ENCODE measurements around the gene AP2B1. TPM values are rescaled to one million over a fixed set of nuclear protein-coding genes. Genes with fewer than 3 reads are reported as not detected.

Gene AP2B1
- total RNA-seq, 1 donor from 2014 or later: 137 TPM

GRCh38 chr17:35716173-35716572 lies 129.1 kb downstream of the AP2B1 start:
- intact Hi-C loops (cut with DNase I): no loop called here
- no peak for DNase-seq (ENCODE audit: low spot score)

- intact Hi-C loops (cut with DNase I): no loop called here
These were observed 129.9 kb downstream of the AP2B1 start for GRCh38 chr17:35716897-35717465.

GRCh38 chr17:35717475-35717874 lies 130.4 kb downstream of the AP2B1 start:
- intact Hi-C loops (cut with DNase I): no loop called here
- DNase-seq (ENCODE audit: low spot score): no peak

More at GRCh38 chr17:35716897-35717465, 129.9 kb downstream of the AP2B1 start:
- DNase-seq (ENCODE audit: low spot score): no peak

GRCh38 chr17:35723735-35724134 lies 136.6 kb downstream of the AP2B1 start:
- intact Hi-C loops (cut with DNase I): no loop called here
- no peak for DNase-seq (ENCODE audit: low spot score)

- intact Hi-C loops (cut with DNase I): no loop called here
- DNase-seq (ENCODE audit: low spot score): no peak
These were observed 137.9 kb downstream of the AP2B1 start for GRCh38 chr17:35725058-35725457.

GRCh38 chr17:35725802-35726126 lies 138.6 kb downstream of the AP2B1 start:
- DNase-seq (ENCODE audit: low spot score): no peak
- intact Hi-C loops (cut with DNase I): no loop called here

- intact Hi-C loops (cut with DNase I): no loop called here
- no peak for DNase-seq (ENCODE audit: low spot score)
These were observed 139.2 kb downstream of the AP2B1 start for GRCh38 chr17:35726127-35726952.

- intact Hi-C loops (cut with DNase I): no loop called here
- DNase-seq (ENCODE audit: low spot score): no peak
These were observed 139.9 kb downstream of the AP2B1 start for GRCh38 chr17:35726953-35727460.

- no peak for DNase-seq (ENCODE audit: low spot score)
- intact Hi-C loops (cut with DNase I): no loop called here
These were observed 140.5 kb downstream of the AP2B1 start for GRCh38 chr17:35727635-35728034.

GRCh38 chr17:35728551-35728950 lies 141.4 kb downstream of the AP2B1 start:
- DNase-seq (ENCODE audit: low spot score): no peak
- intact Hi-C loops (cut with DNase I): no loop called here

GRCh38 chr17:35729405-35729833 lies 142.3 kb downstream of the AP2B1 start:
- DNase-seq (ENCODE audit: low spot score): no peak
- intact Hi-C loops (cut with DNase I): no loop called here

GRCh38 chr17:35730400-35731005 lies 143.4 kb downstream of the AP2B1 start:
- intact Hi-C loops (cut with DNase I): loop anchor here (5.0 kb wide), 2 partner anchors 33 to 118 kb away; no protein-coding TSS in a partner anchor

GRCh38 chr17:35731239-35731916 lies 144.3 kb downstream of the AP2B1 start, which contains the start of gene RASL10B:
Gene RASL10B (plus strand): TSS chr17:35731639. CDS start chr17:35735185, 3,546 bp downstream.
- intact Hi-C loops (cut with DNase I): loop anchor here (5.0 kb wide), 2 partner anchors 34 to 119 kb away; no protein-coding TSS in a partner anchor
- DNase-seq (ENCODE audit: low spot score): peak; percentile 78

More at GRCh38 chr17:35730400-35731005, 143.4 kb downstream of the AP2B1 start:
- no peak for DNase-seq (ENCODE audit: low spot score)

- peak; percentile 71 for DNase-seq (ENCODE audit: low spot score)
- intact Hi-C loops (cut with DNase I): loop anchor here (5.0 kb wide), 2 partner anchors 35 to 120 kb away; no protein-coding TSS in a partner anchor
These were observed 145.0 kb downstream of the AP2B1 start for GRCh38 chr17:35731917-35732805.

GRCh38 chr17:35732806-35733136 lies 145.6 kb downstream of the AP2B1 start:
- intact Hi-C loops (cut with DNase I): loop anchor here (5.0 kb wide), 2 partner anchors 35 to 120 kb away; no protein-coding TSS in a partner anchor
- DNase-seq (ENCODE audit: low spot score): no peak

- intact Hi-C loops (cut with DNase I): loop anchor here (5.0 kb wide), 2 partner anchors 36 to 121 kb away; no protein-coding TSS in a partner anchor
- peak; percentile 71 for DNase-seq (ENCODE audit: low spot score)
These were observed 146.2 kb downstream of the AP2B1 start for GRCh38 chr17:35733366-35733765.

- DNase-seq (ENCODE audit: low spot score): no peak
- intact Hi-C loops (cut with DNase I): loop anchor here (5.0 kb wide), 2 partner anchors 37 to 122 kb away; no protein-coding TSS in a partner anchor
These were observed 147.3 kb downstream of the AP2B1 start for GRCh38 chr17:35734396-35734795.

GRCh38 chr17:35735036-35735805 lies 148.1 kb downstream of the AP2B1 start:
- intact Hi-C loops (cut with DNase I): no loop called here
- no peak for DNase-seq (ENCODE audit: low spot score)
